ENCODE measurements around the gene CLDN8. TPM values are rescaled to one million over a fixed set of nuclear protein-coding genes. Genes with fewer than 3 reads are reported as not detected.

Gene CLDN8
- total RNA-seq: 100 to 1,000 TPM in 1 of 3 donors, 10 to 100 TPM in 1, under 1 TPM in 1; 0.16 to 213 (median 39.7) TPM

DNA sequence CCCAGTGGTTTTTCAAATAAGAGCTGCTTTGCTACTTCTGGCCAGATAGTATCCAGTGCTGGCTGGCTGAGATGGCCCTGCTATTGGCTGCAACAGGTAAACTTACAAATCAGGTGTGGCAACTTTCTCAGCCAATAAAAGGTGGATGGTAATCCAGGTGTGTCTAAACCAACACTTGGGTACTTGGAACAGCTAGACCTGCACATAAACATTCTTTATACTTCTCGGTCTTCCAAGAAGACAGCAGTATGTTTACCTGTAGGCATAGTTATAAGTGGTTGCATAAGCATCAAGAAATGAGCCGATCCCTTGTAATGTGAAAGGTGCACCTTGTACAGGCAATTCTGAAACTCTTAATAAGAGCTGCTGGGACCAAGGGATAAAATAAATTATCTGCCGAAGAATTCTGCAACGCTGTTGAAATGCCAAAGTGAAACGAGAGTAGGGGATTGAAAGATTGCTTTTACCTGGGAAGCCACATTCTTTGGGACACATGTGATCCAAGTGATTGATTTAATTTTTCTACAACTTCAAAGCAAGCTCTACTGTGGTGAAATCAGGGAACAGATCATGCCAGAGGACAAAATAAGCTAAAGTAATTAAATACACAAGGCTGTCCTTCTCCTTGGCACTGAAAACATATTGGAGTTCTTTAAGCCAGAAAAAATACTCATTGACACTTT lies at the start of gene CLDN8:
Gene CLDN8, minus strand, starts transcription at position 57 of the 683 bp plus-strand sequence. CDS start 172 bp downstream, outside the sequence.
- H3K36me3 ChIP-seq: no peaks in the 10 kb centered on the region
- H3K27me3 ChIP-seq: no peaks in the 10 kb centered on the region
- peak in 1 of 2 donors; percentile 78 for DNase-seq (ENCODE audit: low spot score in 2 of 2)
- TF ChIP-seq POLR2A (IDR thresholded peaks at IDR 0.05): peak; percentile 42
- no peak for TF ChIP-seq POLR2AphosphoS5 (IDR thresholded peaks at IDR 0.05)
- no peaks in the 10 kb centered on the region for H3K4me1 ChIP-seq
- peak within 1 kb of the TSS; percentile 73 to 83 for H3K27ac ChIP-seq
- no peaks in the 10 kb centered on the region for H3K9me3 ChIP-seq
- intact Hi-C loops (cut with DNase I; ENCODE audit: low total_unique reads): no loop called here
- peak within 1 kb of the TSS in 2 of 3 donors; percentile 50 to 64 for H3K4me3 ChIP-seq

DNA sequence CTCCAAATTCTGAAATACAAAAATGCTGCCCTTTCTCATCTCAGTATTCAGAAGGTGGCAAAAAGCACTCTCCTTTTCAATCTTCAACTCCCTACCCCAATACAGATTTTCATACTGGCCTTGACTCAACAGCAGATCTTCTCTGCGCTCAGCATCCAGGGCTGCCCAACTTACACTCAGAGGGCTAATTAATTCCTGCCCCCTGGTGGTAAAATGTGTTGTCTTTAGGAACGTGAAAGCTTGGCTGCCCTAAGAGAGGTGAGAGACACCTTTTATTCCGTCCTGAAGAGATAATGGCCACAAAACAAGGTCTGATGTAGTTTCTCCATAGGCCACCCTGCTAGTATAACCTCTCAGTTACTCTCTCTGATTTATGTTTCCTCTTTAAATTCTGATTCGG lies 41.9 kb upstream of the CLDN8 start:
- H3K4me1 ChIP-seq: no peaks in the 10 kb centered on the region
- DNase-seq (ENCODE audit: low spot score in 2 of 2): no peak
- no peaks in the 10 kb centered on the region for H3K9me3 ChIP-seq
- H3K4me3 ChIP-seq: no peak overlapping the region
- no peak overlapping the region for H3K27ac ChIP-seq
- TF ChIP-seq, protein P1, sequence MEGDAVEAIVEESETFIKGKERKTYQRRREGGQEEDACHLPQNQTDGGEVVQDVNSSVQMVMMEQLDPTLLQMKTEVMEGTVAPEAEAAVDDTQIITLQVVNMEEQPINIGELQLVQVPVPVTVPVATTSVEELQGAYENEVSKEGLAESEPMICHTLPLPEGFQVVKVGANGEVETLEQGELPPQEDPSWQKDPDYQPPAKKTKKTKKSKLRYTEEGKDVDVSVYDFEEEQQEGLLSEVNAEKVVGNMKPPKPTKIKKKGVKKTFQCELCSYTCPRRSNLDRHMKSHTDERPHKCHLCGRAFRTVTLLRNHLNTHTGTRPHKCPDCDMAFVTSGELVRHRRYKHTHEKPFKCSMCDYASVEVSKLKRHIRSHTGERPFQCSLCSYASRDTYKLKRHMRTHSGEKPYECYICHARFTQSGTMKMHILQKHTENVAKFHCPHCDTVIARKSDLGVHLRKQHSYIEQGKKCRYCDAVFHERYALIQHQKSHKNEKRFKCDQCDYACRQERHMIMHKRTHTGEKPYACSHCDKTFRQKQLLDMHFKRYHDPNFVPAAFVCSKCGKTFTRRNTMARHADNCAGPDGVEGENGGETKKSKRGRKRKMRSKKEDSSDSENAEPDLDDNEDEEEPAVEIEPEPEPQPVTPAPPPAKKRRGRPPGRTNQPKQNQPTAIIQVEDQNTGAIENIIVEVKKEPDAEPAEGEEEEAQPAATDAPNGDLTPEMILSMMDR (IDR thresholded peaks at IDR 0.05): peak in 2 of 3 donors; percentile 29 to 43
- TF ChIP-seq POLR2AphosphoS5 (IDR thresholded peaks at IDR 0.05): no peak
- TF ChIP-seq POLR2A (IDR thresholded peaks at IDR 0.05): no peak
- no peaks in the 10 kb centered on the region for H3K27me3 ChIP-seq
- no peaks in the 10 kb centered on the region for H3K36me3 ChIP-seq
- intact Hi-C loops (cut with DNase I; ENCODE audit: low total_unique reads): no loop called here

DNA sequence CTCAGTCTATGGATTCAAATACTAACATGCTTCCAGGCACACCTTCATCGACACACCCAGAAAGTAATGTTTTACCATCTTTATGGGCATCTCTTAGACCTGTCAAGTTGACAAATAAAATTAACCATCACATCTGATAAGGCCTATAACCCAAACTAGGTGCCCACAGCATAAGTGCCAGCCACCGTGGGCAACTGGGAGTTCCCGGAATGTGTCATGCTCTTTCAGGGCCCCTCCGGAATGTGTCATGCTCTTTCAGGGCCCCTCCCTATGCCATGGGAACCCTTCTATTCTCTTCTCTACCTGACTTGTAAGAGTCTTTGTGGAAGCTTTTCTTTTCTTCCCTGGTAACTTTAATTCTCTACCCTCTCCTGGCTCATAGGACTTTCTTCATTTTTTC lies 40.2 kb upstream of the CLDN8 start:
- intact Hi-C loops (cut with DNase I; ENCODE audit: low total_unique reads): no loop called here
- no peak for DNase-seq (ENCODE audit: low spot score in 2 of 2)
- no peaks in the 10 kb centered on the region for H3K4me1 ChIP-seq

DNA sequence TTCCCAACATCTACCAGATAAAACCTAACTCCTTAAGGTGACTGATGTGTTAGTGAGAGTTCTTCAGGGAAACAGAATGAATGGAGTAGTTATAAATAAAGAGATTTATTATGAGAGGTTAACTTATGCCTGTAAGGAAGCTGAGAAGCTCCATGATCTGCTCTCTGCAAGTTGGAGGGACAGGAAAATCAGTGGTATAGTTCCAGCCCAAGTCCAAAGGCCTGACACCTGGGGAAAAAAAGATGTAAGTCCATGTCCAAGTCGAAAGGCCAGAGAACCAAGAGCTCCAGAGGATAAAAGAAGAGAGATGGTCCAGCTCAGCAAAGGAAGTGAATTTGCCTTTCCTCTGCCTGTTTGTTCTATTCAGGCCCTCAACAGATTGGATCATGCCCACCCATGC lies 39.8 kb upstream of the CLDN8 start:
- Histone ChIP-seq H3K9me3 (no peaks in the 10 kb centered on the region), H3K27ac (no peak overlapping the region), H3K4me1 (no peaks in the 10 kb centered on the region), H3K27me3 (no peaks in the 10 kb centered on the region), H3K36me3 (no peaks in the 10 kb centered on the region), H3K4me3 (no peak overlapping the region)
- TF ChIP-seq POLR2A (IDR thresholded peaks at IDR 0.05): no peak
- TF ChIP-seq, protein P1 (IDR thresholded peaks at IDR 0.05): no peak
- no peak for TF ChIP-seq POLR2AphosphoS5 (IDR thresholded peaks at IDR 0.05)
- intact Hi-C loops (cut with DNase I; ENCODE audit: low total_unique reads): no loop called here
- no peak for DNase-seq (ENCODE audit: low spot score in 2 of 2)

More for the DNA sequence above, 40.2 kb upstream of the CLDN8 start:
- TF ChIP-seq POLR2A (IDR thresholded peaks at IDR 0.05) (no peak), POLR2AphosphoS5 (IDR thresholded peaks at IDR 0.05) (no peak)
- TF ChIP-seq, protein P1 (IDR thresholded peaks at IDR 0.05): no peak
- no peaks in the 10 kb centered on the region for H3K36me3 ChIP-seq
- H3K27me3 ChIP-seq: no peaks in the 10 kb centered on the region
- no peaks in the 10 kb centered on the region for H3K9me3 ChIP-seq
- H3K27ac ChIP-seq: no peak overlapping the region
- H3K4me3 ChIP-seq: no peak overlapping the region

DNA sequence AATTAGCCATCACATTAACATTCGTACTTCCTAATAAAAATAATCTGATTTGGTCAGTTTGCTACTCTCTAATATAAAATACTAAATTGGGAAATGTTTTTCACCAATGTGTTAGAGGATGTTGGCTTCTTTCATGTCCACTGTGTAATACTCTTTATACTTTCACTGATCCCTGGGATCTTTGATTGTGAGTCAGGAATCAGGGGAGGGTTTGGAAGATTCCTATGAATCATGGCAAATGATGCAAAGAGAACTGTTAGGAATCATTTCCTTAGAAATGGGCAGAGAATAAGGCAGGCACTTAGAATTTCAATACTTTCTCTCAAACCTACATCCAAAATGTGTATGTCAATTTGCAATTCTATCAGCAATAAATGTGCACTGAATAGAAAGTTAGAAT lies 35.9 kb upstream of the CLDN8 start:
- Histone ChIP-seq H3K27me3 (no peaks in the 10 kb centered on the region), H3K36me3 (no peaks in the 10 kb centered on the region), H3K9me3 (no peaks in the 10 kb centered on the region), H3K4me1 (no peaks in the 10 kb centered on the region), H3K27ac (no peak overlapping the region), H3K4me3 (no peak overlapping the region)
- intact Hi-C loops (cut with DNase I; ENCODE audit: low total_unique reads): no loop called here
- TF ChIP-seq, protein P1 (IDR thresholded peaks at IDR 0.05): no peak
- TF ChIP-seq POLR2AphosphoS5 (IDR thresholded peaks at IDR 0.05) (no peak), POLR2A (IDR thresholded peaks at IDR 0.05) (no peak)
- no peak for DNase-seq (ENCODE audit: low spot score in 2 of 2)

Measured in breast epithelium (tissue), 4 donors.